Measurements from ENCODE around the gene RTCA. TPM values are rescaled to one million over a fixed set of nuclear protein-coding genes. Genes with fewer than 3 reads are reported as not detected.

RTCA gene
- 43.1 and 48.6 TPM in 2 replicates for total RNA-seq

GRCh38 chr1:100265931-100266740 lies at the start of gene RTCA:
RTCA (plus strand) TSS chr1:100266216; CDS start chr1:100266376, 160 bp downstream.

GRCh38 chr1:100249537-100250257 lies 16.3 kb upstream of the RTCA start, which contains the start of gene DBT:
DBT (minus strand) TSS chr1:100249834; CDS start chr1:100249820, 14 bp downstream.

Other genes starting within 250 kb of the RTCA start
- 1.1 and 1.4 TPM in 2 replicates for gene SASS6, start 133.3 kb upstream of the RTCA start, total RNA-seq
- gene TRMT13, start 133.1 kb upstream of the RTCA start, total RNA-seq, result 9.7 and 16.6 TPM in 2 replicates
- gene LRRC39, start 88.0 kb upstream of the RTCA start, total RNA-seq, result 0.28 and 0.46 TPM in 2 replicates
- gene DBT, start 16.4 kb upstream of the RTCA start, total RNA-seq, result 5.4 and 6.3 TPM in 2 replicates
- gene CDC14A, start 86.3 kb downstream of the RTCA start, total RNA-seq, result 2.4 and 2.6 TPM in 2 replicates

All from smooth muscle cell of bladder (primary cell).